GM21367 (cell line): ENCODE data around the gene RPN2.
"Not testable (repeated sequence)": the region's sequence is repeated elsewhere in the genome, so short reads cannot be mapped to it uniquely, and the experiment has no call there.

Experiments
- ATAC-seq: cut with Tn5 transposase; IDR thresholded peaks from one replicate; pipeline ENCODE4 v1.9.1; 2021; ENCODE audit not compliant: unreplicated experiment

Gene RPN2

GRCh38 chr20:37178839-37179682 lies at the start of gene RPN2, which contains the start of gene MROH8:
TSS of gene RPN2 (plus strand) at chr20:37179330. CDS start at chr20:37179357, 27 bp downstream.
TSS of gene MROH8 (minus strand) at chr20:37179548.
- peak; percentile 84 for ATAC-seq

- no peak for ATAC-seq
These were observed 47.6 kb upstream of the RPN2 start for GRCh38 chr20:37131486-37131885.

GRCh38 chr20:37133952-37134351 lies 45.2 kb upstream of the RPN2 start:
- no peak for ATAC-seq

GRCh38 chr20:37137547-37137946 lies 41.6 kb upstream of the RPN2 start:
- ATAC-seq: no peak

- no peak for ATAC-seq
These were observed 36.4 kb upstream of the RPN2 start for GRCh38 chr20:37142708-37143107.

GRCh38 chr20:37144856-37145404 lies 34.2 kb upstream of the RPN2 start:
- no peak for ATAC-seq

- ATAC-seq: no peak
These were observed 31.9 kb upstream of the RPN2 start for GRCh38 chr20:37147250-37147649.

GRCh38 chr20:37150864-37151263 lies 28.3 kb upstream of the RPN2 start:
- not testable (repeated sequence) for ATAC-seq

GRCh38 chr20:37151529-37151928 lies 27.6 kb upstream of the RPN2 start:
- no peak for ATAC-seq

GRCh38 chr20:37152284-37152683 lies 26.8 kb upstream of the RPN2 start:
- no peak for ATAC-seq

GRCh38 chr20:37154684-37155298 lies 24.3 kb upstream of the RPN2 start:
- ATAC-seq: no peak

GRCh38 chr20:37155987-37156386 lies 23.1 kb upstream of the RPN2 start:
- ATAC-seq: no peak

GRCh38 chr20:37158248-37158647 lies 20.9 kb upstream of the RPN2 start:
- no peak for ATAC-seq

- no peak for ATAC-seq
These were observed 18.4 kb upstream of the RPN2 start for GRCh38 chr20:37160683-37161082.

- ATAC-seq: no peak
These were observed 17.1 kb upstream of the RPN2 start for GRCh38 chr20:37161830-37162549.

GRCh38 chr20:37162646-37163045 lies 16.5 kb upstream of the RPN2 start:
- ATAC-seq: no peak

GRCh38 chr20:37163832-37164554 lies 15.1 kb upstream of the RPN2 start:
- ATAC-seq: no peak

- ATAC-seq: no peak
These were observed 14.1 kb upstream of the RPN2 start for GRCh38 chr20:37165031-37165430.

GRCh38 chr20:37166867-37167266 lies 12.3 kb upstream of the RPN2 start:
- ATAC-seq: no peak

- ATAC-seq: no peak
These were observed 6.3 kb upstream of the RPN2 start for GRCh38 chr20:37172836-37173235.
